GM12878 (cell line): ENCODE measurements around the gene PTBP1. TPM values are rescaled to one million over a fixed set of nuclear protein-coding genes. Genes with fewer than 3 reads are reported as not detected.

Experiments
- ATAC-seq: fragments of 200-7000 bp; cut with Tn5 transposase; 3 replicates; pipeline ENCODE4 v1.9.1; 2020; ENCODE audit warnings: mild to moderate bottlenecking, moderate library complexity
- BruUV-seq: library from RNA; stranded (reverse); fragments of 400-500 nt; replicated peaks from 2 replicates; lab custom pipeline; 2021; lab: Mats Ljungman, UMichigan
- CTCF ChIA-PET: fragments of 300-600 bp; sonication (Branson Sonifier 250); formaldehyde crosslinking; extraction: SDS; loops from one replicate; lab custom pipeline; 2021; ENCODE audit warnings: inconsistent platforms; lab: Yijun Ruan, JAX
- POLR2A ChIA-PET: fragments of 350-600 bp; formaldehyde crosslinking; extraction: SDS; loops from one replicate; lab custom pipeline; 2021; ENCODE audit warnings: inconsistent platforms; lab: Charles Lee
- RAD21 ChIA-PET: fragments of 300-600 bp; sonication (Branson Sonifier 250); formaldehyde crosslinking; loops from one replicate; lab custom pipeline; 2023; ENCODE audit warnings: antibody characterized with exemption; ENCODE audit not compliant: unreplicated experiment; lab: Charles Lee
- SMC1A ChIA-PET: fragments of 300-600 bp; sonication (Branson Sonifier 250); formaldehyde crosslinking; loops from one replicate; lab custom pipeline; 2023; ENCODE audit not compliant: unreplicated experiment, uncharacterized antibody; lab: Charles Lee
- DNase-seq: peaks from one replicate; pipeline ENCODE4 v3.0.0-alpha.2; 2011; ENCODE audit warnings: low read depth, low spot score
- FAIRE-seq: peaks from 3 replicates; lab custom pipeline; 2011; peaks lifted over from hg19 to GRCh38; lab: Jason Lieb, UNC
- H2AFZ ChIP-seq: 2 replicates; pipeline ENCODE4 v1.6.0; 2011; ENCODE audit warnings: low read depth, low read length, control low read depth; ENCODE audit not compliant: control insufficient read depth
- H3K27ac ChIP-seq: 2 replicates; pipeline ENCODE4 v1.5.1; 2011; ENCODE audit warnings: control low read depth; ENCODE audit not compliant: control insufficient read depth, insufficient read depth
- H3K27me3 ChIP-seq, 2 experiments: replicated peaks in 1 of 2; 2 replicates each; pipeline versions ENCODE4 v1.6.0 to v1.6.1; 2011; ENCODE audit warnings: low read length in 1 of 2; ENCODE audit not compliant: control insufficient read depth in 2 of 2, insufficient read depth in 2 of 2
- H3K36me3 ChIP-seq, 2 experiments: 2 replicates each; pipeline ENCODE4 v1.5.1; 2011; ENCODE audit warnings: low read length in 1 of 2; ENCODE audit not compliant: control insufficient read depth in 2 of 2, insufficient read depth in 2 of 2
- H3K4me1 ChIP-seq: 2 replicates; pipeline ENCODE4 v1.6.1; 2011; ENCODE audit warnings: mild to moderate bottlenecking, low read length, moderate library complexity, mixed read lengths; ENCODE audit not compliant: control insufficient read depth, insufficient read depth
- H3K4me2 ChIP-seq: 2 replicates; pipeline ENCODE4 v1.6.0; 2011; ENCODE audit warnings: control low read depth; ENCODE audit not compliant: control insufficient read depth, insufficient read depth
- H3K4me3 ChIP-seq: fragments of 200-600 bp; sonication (generic); 2 replicates; pipeline ENCODE4 v1.5.1; 2016
- H3K79me2 ChIP-seq: 2 replicates; pipeline ENCODE4 v1.6.0; 2011; ENCODE audit warnings: low read length; ENCODE audit not compliant: control insufficient read depth, insufficient read depth
- H3K9ac ChIP-seq: 2 replicates; pipeline ENCODE4 v1.8.0; 2011; ENCODE audit warnings: low read length, control low read depth, mixed read lengths; ENCODE audit not compliant: control insufficient read depth, insufficient read depth
- H3K9me3 ChIP-seq: replicated peaks from 3 replicates; pipeline ENCODE4 v1.5.1; 2011; ENCODE audit warnings: mild to moderate bottlenecking, low read length; ENCODE audit not compliant: control insufficient read depth, insufficient read depth
- H4K20me1 ChIP-seq: 2 replicates; pipeline ENCODE4 v1.6.0; 2011; ENCODE audit not compliant: control insufficient read depth, insufficient read depth
- ASH2L ChIP-seq: fragments of 300-600, 200-600 bp; sonication (generic); IDR thresholded peaks from 2 replicates; pipeline ENCODE4 v1.6.1; 2017; ENCODE audit warnings: low read depth, mild to moderate bottlenecking, borderline replicate concordance
- CHD2 ChIP-seq: IDR thresholded peaks from 2 replicates; pipeline ENCODE4 v1.6.1; 2011; ENCODE audit warnings: low read depth, low read length, improper control_type of control experiment, borderline replicate concordance
- EZH2 ChIP-seq: IDR thresholded peaks from 2 replicates; pipeline ENCODE4 v1.6.1; 2012; ENCODE audit warnings: low read depth, mild to moderate bottlenecking, control low read depth, inconsistent platforms, low read length, borderline replicate concordance; ENCODE audit not compliant: control insufficient read depth
- MYC ChIP-seq: IDR thresholded peaks from 2 replicates; pipeline ENCODE4 v1.6.1; 2011; ENCODE audit warnings: mild to moderate bottlenecking, low read length, moderate library complexity, inconsistent platforms; ENCODE audit not compliant: insufficient read depth, insufficient replicate concordance, insufficient read length, severe bottlenecking
- NFYA ChIP-seq: IDR thresholded peaks from 2 replicates; pipeline ENCODE4 v1.6.1; 2011; ENCODE audit warnings: low read depth, mild to moderate bottlenecking, low read length, improper control_type of control experiment, borderline replicate concordance
- NKRF ChIP-seq: fragments of 450-650 bp; conservative IDR thresholded peaks from 2 replicates; pipeline ENCODE4 v1.6.1; 2017; ENCODE audit warnings: mild to moderate bottlenecking, moderate library complexity
- PAX8 ChIP-seq: fragments of 450-650 bp; IDR thresholded peaks from 2 replicates; pipeline ENCODE4 v1.6.1; 2017; ENCODE audit warnings: mild to moderate bottlenecking, moderate library complexity
- RCOR1 ChIP-seq: conservative IDR thresholded peaks from 2 replicates; pipeline ENCODE4 v1.6.1; 2012; ENCODE audit warnings: low read depth, low read length, improper control_type of control experiment
- SIN3A ChIP-seq: IDR thresholded peaks from 2 replicates; pipeline ENCODE4 v1.6.1; 2012; ENCODE audit warnings: low read depth, low read length, improper control_type of control experiment
- SIX5 ChIP-seq: IDR thresholded peaks from 2 replicates; pipeline ENCODE4 v1.6.1; 2011; ENCODE audit warnings: mild to moderate bottlenecking, low read depth, low read length, moderate library complexity; ENCODE audit not compliant: severe bottlenecking
- SMAD5 ChIP-seq: IDR thresholded peaks from 2 replicates; pipeline ENCODE4 v1.6.1; 2016; ENCODE audit warnings: antibody characterized with exemption, low read depth
- WGBS: methylation state at CpG from one replicate; pipeline ENCODE4 v1.1.6; 2016; ENCODE audit warnings: low lambda C conversion rate; ENCODE audit not compliant: insufficient replicate concordance, insufficient coverage; ENCODE audit errors: missing lambda C conversion rate; 5-methylcytosine and 5-hydroxymethylcytosine counted together
- in situ Hi-C: fragments of 300-500 bp; cut with MboI; formaldehyde crosslinking; loops from 9 replicates; pipeline ENCODE4 v1.14.3; 2018; ENCODE audit warnings: mixed read lengths
- intact Hi-C: fragments of 100-400 bp; cut with micrococcal nuclease; formaldehyde crosslinking; loops from one replicate; pipeline ENCODE4 v1.14.2; 2022; ENCODE audit not compliant: unreplicated experiment
- polyA plus RNA-seq, 11 experiments: library from polyadenylated mRNA; depleted of rRNA in 4 of 11; unstranded in 6 of 11; stranded (reverse) in 5 of 11; fragments of >200 nt; fragmentation: Nextera tagmentation in 4 of 11; fragmentation: Illumina TruSeq in 1 of 11; extraction: Ambion mirVana in 4 of 11; extraction: Trizol in 1 of 11; gene quantifications; 1 replicate in 1 of 11; 2 replicates in 10 of 11; pipeline versions ENCODE4 v1.2.1 to v1.2.3, GENCODE V29; 2011 to 2016; ENCODE audit warnings: inconsistent platforms in 2 of 11, missing spikeins in 2 of 11, low read depth in 1 of 11
- total RNA-seq, 4 experiments: library from RNA; depleted of rRNA in 3 of 4; stranded (reverse); fragments of >200 nt in 3 of 4; fragmentation: Illumina TruSeq in 1 of 4; extraction: Trizol in 1 of 4; gene quantifications; 2 replicates each; pipeline versions ENCODE4 v1.2.1 to v1.2.3, GENCODE V29; 2013 to 2021
- TF ChIP-seq, protein P1 (sequence below): IDR thresholded peaks from 2 replicates; pipeline ENCODE4 v1.6.1; 2011; ENCODE audit warnings: low read depth, low read length, improper control_type of control experiment, borderline replicate concordance
- TF ChIP-seq, protein P2 (sequence below): IDR thresholded peaks from 2 replicates; pipeline ENCODE4 v1.6.1; 2012; ENCODE audit warnings: low read depth, low read length, improper control_type of control experiment

The PTBP1 gene
- total and polyA plus RNA-seq, 10 of the 15 experiments (the other 5 are each of a cell fraction or from before 2014, with no cell fraction given): 13.1 to 532 (median 217) TPM

DNA sequence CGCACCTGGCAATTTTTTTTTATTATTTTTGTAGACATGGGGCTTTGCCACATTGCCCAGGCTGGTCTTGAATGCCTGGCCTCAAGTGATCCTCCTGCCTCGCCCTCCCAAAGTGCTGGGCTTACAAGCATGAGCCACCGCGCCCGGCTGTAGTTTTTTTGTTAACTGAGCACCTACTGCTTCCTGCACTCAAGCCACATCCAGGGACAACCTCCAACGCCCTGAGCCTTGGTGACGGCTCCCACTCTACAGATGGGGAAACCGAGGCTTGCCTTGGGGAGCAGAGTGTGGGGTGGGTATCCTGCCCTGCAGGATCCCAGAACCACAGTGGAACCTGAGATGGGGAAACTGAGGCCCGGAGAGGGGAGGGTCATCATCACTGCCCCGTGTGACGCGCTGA, 57.9 kb downstream of the PTBP1 start:
- Histone ChIP-seq H3K27me3 (no peaks in the 10 kb centered on the region; a peak in 1 of 4 replicates), H3K4me2 (no peak overlapping the region), H3K4me3 (no peak overlapping the region), H4K20me1 (no peaks in the 10 kb centered on the region), H2AFZ (no peak overlapping the region), H3K9ac (no peak overlapping the region), H3K27ac (no peak overlapping the region), H3K9me3 (no peaks in the 10 kb centered on the region), H3K4me1 (no peaks in the 10 kb centered on the region), H3K79me2 (no peaks in the 10 kb centered on the region), H3K36me3 (no peaks in the 10 kb centered on the region)
- DNase-seq: no peak
- SMC1A ChIA-PET: interaction anchor here (0.9 kb wide), 1 partner anchor 129 kb away, joined by 3 read pairs; the partner anchor contains the start of gene WDR18
- intact Hi-C loops: no loop called here
- POLR2A ChIA-PET: no interaction called here
- no TSS peak for BruUV-seq
- TF ChIP-seq EZH2: no peak
- TF ChIP-seq MYC: no peak
- TF ChIP-seq NFYA: no peak
- no peak for TF ChIP-seq NKRF
- no peak for TF ChIP-seq SMAD5
- no peak for TF ChIP-seq SIN3A
- TF ChIP-seq, protein P1, sequence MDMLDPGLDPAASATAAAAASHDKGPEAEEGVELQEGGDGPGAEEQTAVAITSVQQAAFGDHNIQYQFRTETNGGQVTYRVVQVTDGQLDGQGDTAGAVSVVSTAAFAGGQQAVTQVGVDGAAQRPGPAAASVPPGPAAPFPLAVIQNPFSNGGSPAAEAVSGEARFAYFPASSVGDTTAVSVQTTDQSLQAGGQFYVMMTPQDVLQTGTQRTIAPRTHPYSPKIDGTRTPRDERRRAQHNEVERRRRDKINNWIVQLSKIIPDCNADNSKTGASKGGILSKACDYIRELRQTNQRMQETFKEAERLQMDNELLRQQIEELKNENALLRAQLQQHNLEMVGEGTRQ: no peak
- no peak for TF ChIP-seq SIX5
- no peak for TF ChIP-seq CHD2
- TF ChIP-seq, protein P2, sequence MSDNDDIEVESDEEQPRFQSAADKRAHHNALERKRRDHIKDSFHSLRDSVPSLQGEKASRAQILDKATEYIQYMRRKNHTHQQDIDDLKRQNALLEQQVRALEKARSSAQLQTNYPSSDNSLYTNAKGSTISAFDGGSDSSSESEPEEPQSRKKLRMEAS: no peak
- TF ChIP-seq RCOR1: no peak
- no peak for TF ChIP-seq ASH2L
- TF ChIP-seq PAX8: no peak
- no peak for ATAC-seq
- RAD21 ChIA-PET: no interaction called here
- in situ Hi-C loops: loop anchor here (5.0 kb wide), 2 partner anchors 67 to 132 kb away; no protein-coding TSS in a partner anchor
- WGBS: 70% methylated on average over 12 of the region's 12 CpGs
- no peak for FAIRE-seq
- CTCF ChIA-PET: interaction anchor here (0.7 to 2.2 kb wide), 2 partner anchors 9 to 129 kb away, joined by 3 to 8 read pairs; partner anchors contain the start of gene WDR18
